Activated B cell treated with CpG ODN at 0.5 μM for 24 hours (primary cell): ENCODE data around the gene ADAM11. TPM values are rescaled to one million over a fixed set of nuclear protein-coding genes. Genes with fewer than 3 reads are reported as not detected.

Experiments
- ATAC-seq: fragments of 200-7000 bp; cut with Tn5 transposase; one replicate; pipeline ENCODE4 v1.10.0; 2021; ENCODE audit warnings: low read depth, mild to moderate bottlenecking, moderate library complexity
- CTCF ChIA-PET: fragments of 350-600 bp; sonication (Branson Sonifier 250); formaldehyde crosslinking; loops from one replicate; lab custom pipeline; 2021; ENCODE audit warnings: antibody characterized with exemption; lab: Charles Lee
- POLR2A ChIA-PET: fragments of 350-600 bp; sonication (Branson Sonifier 250); formaldehyde crosslinking; loops from one replicate; lab custom pipeline; 2021; ENCODE audit warnings: antibody characterized with exemption; lab: Charles Lee
- DNase-seq: peaks from one replicate; pipeline ENCODE4 v3.0.0; 2022
- H3K27ac Mint-ChIP-seq: one replicate; pipeline ENCODE4 v1.8.0; 2020; ENCODE audit warnings: mixed read lengths
- H3K27me3 Mint-ChIP-seq: one replicate; pipeline ENCODE4 v1.8.0; 2021; ENCODE audit warnings: mixed read lengths
- H3K36me3 Mint-ChIP-seq: one replicate; pipeline ENCODE4 v1.8.0; 2021; ENCODE audit warnings: low read depth, mixed read lengths
- H3K4me1 Mint-ChIP-seq: one replicate; pipeline ENCODE4 v1.8.0; 2021; ENCODE audit warnings: mixed read lengths
- H3K4me3 Mint-ChIP-seq: one replicate; pipeline ENCODE4 v1.8.0; 2020; ENCODE audit warnings: mild to moderate bottlenecking, mixed read lengths
- H3K9me3 Mint-ChIP-seq: one replicate; pipeline ENCODE4 v1.8.0; 2020; ENCODE audit warnings: mixed read lengths
- CTCF ChIP-seq: fragments of 200-600 bp; IDR thresholded peaks from one replicate; pipeline ENCODE4 v1.8.0; 2022; ENCODE audit warnings: antibody characterized with exemption, mild to moderate bottlenecking
- intact Hi-C: fragments of 100-400 bp; cut with micrococcal nuclease; formaldehyde crosslinking; loops from one replicate; pipeline ENCODE4 v1.15.1; 2024
- total RNA-seq: library from RNA; stranded (reverse); gene quantifications from 2 replicates; pipeline ENCODE4 v1.2.3, GENCODE V29; 2022

The ADAM11 gene
- total RNA-seq, 1 donor from 2014 or later, result 0.09 TPM

- ATAC-seq (peak; percentile 34), DNase-seq (peak; percentile 26)
- Mint-ChIP-seq H3K9me3 (no peaks in the 10 kb centered on the region), H3K4me1 (peaks cover 13% of the 10 kb centered on the region), H3K27ac (no peak overlapping the region), H3K36me3 (no peaks in the 10 kb centered on the region), H3K4me3 (peak overlapping the region; percentile 74), H3K27me3 (peaks cover 56% of the 10 kb centered on the region)
- no peak for TF ChIP-seq CTCF
- intact Hi-C loops, result no loop called here
- ChIA-PET POLR2A (no interaction called here), CTCF (no interaction called here)
Measured at GRCh38 chr17:44830359-44831288, 71.8 kb downstream of the ADAM11 start.

- Mint-ChIP-seq H3K9me3 (no peaks in the 10 kb centered on the region), H3K27ac (no peak overlapping the region)
Measured at GRCh38 chr17:44831371-44831770, 72.6 kb downstream of the ADAM11 start.

More at GRCh38 chr17:44831371-44831770, 72.6 kb downstream of the ADAM11 start:
- no peak for TF ChIP-seq CTCF
- Mint-ChIP-seq H3K27me3 (peaks cover 56% of the 10 kb centered on the region), H3K4me3 (peak overlapping the region; percentile 16), H3K4me1 (peaks cover 13% of the 10 kb centered on the region), H3K36me3 (no peaks in the 10 kb centered on the region)
- ATAC-seq, result no peak
- no peak for DNase-seq
- ChIA-PET CTCF (no interaction called here), POLR2A (no interaction called here)
- intact Hi-C loops, result no loop called here

Other genes with a start within 250 kb of the ADAM11 start
- 0.91 TPM in 2 replicates for gene FZD2, start 201.5 kb upstream of the ADAM11 start, total RNA-seq
- 0.24 and 0.91 TPM in 2 replicates for gene MEIOC, start 102.5 kb upstream of the ADAM11 start, total RNA-seq
- 20.1 and 22.4 TPM in 2 replicates for gene CCDC43, start 69.2 kb upstream of the ADAM11 start, total RNA-seq
- gene DBF4B, start 50.3 kb upstream of the ADAM11 start, total RNA-seq, result 10.3 and 13.8 TPM in 2 replicates
- 0.20 TPM in 2 replicates for gene GJC1, start 71.3 kb downstream of the ADAM11 start, total RNA-seq
- not detected in 2 replicates for gene HIGD1B, start 88.9 kb downstream of the ADAM11 start, total RNA-seq
- gene EFTUD2, start 140.5 kb downstream of the ADAM11 start, total RNA-seq, result 168 and 192 TPM in 2 replicates
- not detected in 2 replicates for gene GFAP, start 156.5 kb downstream of the ADAM11 start, total RNA-seq
- 0.49 and 1.7 TPM in 2 replicates for gene KIF18B, start 188.8 kb downstream of the ADAM11 start, total RNA-seq
- gene C1QL1, start 209.3 kb downstream of the ADAM11 start, total RNA-seq, result not detected in 2 replicates